Nephron (organoid): ENCODE measurements around the gene EFCAB9.
A peak's percentile ranks its signal among the peaks of the same experiment; 100 is the strongest.

ENCODE experiments used
- H3K27ac Mint-ChIP-seq, 3 experiments: 2 replicates each; pipeline ENCODE4 v1.8.0; 2020; ENCODE audit warnings: mixed read lengths in 3 of 3, mild to moderate bottlenecking in 2 of 3, moderate library complexity in 1 of 3
- H3K27me3 Mint-ChIP-seq: 2 replicates; pipeline ENCODE4 v1.8.0; 2021; ENCODE audit warnings: low read depth, mild to moderate bottlenecking, moderate library complexity, mixed read lengths
- H3K36me3 Mint-ChIP-seq: 2 replicates; pipeline ENCODE4 v1.8.0; 2020; ENCODE audit warnings: low read depth, mixed read lengths
- H3K4me1 Mint-ChIP-seq: 2 replicates; pipeline ENCODE4 v1.8.0; 2020; ENCODE audit warnings: mixed read lengths
- H3K4me3 Mint-ChIP-seq, 3 experiments: 2 replicates each; pipeline ENCODE4 v1.8.0; 2020; ENCODE audit warnings: mild to moderate bottlenecking in 3 of 3, mixed read lengths in 3 of 3, moderate library complexity in 2 of 3
- H3K9me3 Mint-ChIP-seq: 2 replicates; pipeline ENCODE4 v1.8.0; 2020; ENCODE audit warnings: mixed read lengths
- TF ChIP-seq, protein P1 (sequence below), 3 experiments: fragments of 200-600 bp; sonication (generic); IDR thresholded peaks; one replicate each; pipeline ENCODE4 v1.5.0; 2021; ENCODE audit warnings: antibody characterized with exemption in 3 of 3; ENCODE audit not compliant: unreplicated experiment in 3 of 3

EFCAB9 gene

DNA sequence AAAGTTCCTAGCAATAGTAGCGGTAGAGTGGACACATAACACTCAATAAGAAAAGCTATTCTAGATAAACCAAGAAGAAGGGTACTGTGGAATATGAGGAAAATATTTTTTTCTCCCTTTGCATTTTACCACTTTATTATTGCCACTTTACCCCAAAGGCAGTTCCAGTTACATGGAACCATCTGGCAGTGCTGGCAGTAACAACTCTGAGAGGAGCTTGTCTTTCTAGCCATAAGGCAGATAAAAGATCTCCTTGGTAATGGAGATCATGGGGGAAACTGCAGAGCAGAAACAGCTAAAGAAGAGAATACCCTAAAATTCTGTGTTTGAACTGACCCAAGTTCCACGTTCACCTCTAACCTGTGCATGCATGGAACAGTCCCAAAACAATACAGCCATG, 51.1 kb downstream of the EFCAB9 start:
- TF ChIP-seq, protein P1, sequence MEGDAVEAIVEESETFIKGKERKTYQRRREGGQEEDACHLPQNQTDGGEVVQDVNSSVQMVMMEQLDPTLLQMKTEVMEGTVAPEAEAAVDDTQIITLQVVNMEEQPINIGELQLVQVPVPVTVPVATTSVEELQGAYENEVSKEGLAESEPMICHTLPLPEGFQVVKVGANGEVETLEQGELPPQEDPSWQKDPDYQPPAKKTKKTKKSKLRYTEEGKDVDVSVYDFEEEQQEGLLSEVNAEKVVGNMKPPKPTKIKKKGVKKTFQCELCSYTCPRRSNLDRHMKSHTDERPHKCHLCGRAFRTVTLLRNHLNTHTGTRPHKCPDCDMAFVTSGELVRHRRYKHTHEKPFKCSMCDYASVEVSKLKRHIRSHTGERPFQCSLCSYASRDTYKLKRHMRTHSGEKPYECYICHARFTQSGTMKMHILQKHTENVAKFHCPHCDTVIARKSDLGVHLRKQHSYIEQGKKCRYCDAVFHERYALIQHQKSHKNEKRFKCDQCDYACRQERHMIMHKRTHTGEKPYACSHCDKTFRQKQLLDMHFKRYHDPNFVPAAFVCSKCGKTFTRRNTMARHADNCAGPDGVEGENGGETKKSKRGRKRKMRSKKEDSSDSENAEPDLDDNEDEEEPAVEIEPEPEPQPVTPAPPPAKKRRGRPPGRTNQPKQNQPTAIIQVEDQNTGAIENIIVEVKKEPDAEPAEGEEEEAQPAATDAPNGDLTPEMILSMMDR (IDR thresholded peaks at IDR 0.05; ENCODE audit: unreplicated experiment in 3 of 3), result no peak
- Mint-ChIP-seq H3K27me3 (no peaks in the 10 kb centered on the region), H3K4me3 (no peak overlapping the region), H3K27ac (no peak overlapping the region), H3K36me3 (peaks cover 57% of the 10 kb centered on the region), H3K9me3 (peaks cover 6% of the 10 kb centered on the region), H3K4me1 (peaks cover 12% of the 10 kb centered on the region)

DNA sequence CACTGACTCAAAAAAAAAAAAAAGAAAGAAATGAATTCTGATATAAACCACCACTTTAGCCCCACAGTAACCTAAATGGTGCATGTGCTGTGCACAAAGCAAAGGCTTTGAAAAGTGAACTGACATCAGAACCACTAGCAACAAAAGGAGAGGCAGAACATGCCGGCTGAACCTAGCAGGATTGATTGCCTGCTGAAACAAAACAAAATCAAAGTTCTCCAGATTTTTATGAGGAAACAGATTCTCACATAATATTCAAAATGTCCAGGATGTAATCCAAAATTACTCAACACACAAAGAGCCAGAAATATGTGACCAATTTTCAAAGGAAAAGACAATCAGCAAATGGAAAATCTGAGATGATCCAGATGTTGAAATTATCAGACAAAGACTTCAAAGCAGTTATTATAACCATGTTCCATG, 51.7 kb downstream of the EFCAB9 start:
- Mint-ChIP-seq H3K27ac (peak overlapping the region; percentile 21 to 66 (median 23)), H3K36me3 (peaks cover 63% of the 10 kb centered on the region), H3K9me3 (peaks cover 9% of the 10 kb centered on the region), H3K27me3 (no peaks in the 10 kb centered on the region), H3K4me1 (peaks cover 12% of the 10 kb centered on the region), H3K4me3 (no peak overlapping the region)
- TF ChIP-seq, protein P1 (IDR thresholded peaks at IDR 0.05; ENCODE audit: unreplicated experiment in 3 of 3), result no peak

DNA sequence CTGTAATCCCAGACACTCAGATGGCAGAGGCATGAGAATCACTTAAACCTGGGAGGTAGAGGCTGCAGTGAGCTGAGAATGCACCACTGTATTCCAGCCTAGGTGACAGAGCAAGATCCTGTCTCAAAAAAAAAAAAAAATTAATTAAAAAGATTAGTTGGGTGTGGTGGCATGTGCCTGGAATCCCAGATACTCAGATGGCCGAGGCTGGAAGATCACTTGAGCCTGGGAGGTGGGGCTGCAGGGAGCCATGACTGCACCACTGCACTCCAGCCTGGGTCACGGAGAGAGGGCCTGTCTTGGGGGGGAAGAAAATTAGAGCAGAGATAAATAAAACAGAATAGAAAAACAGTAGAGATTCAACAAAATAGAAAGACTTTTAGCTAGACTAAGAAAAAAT, 54.7 kb downstream of the EFCAB9 start:
- H3K4me1 Mint-ChIP-seq, result peaks cover 12% of the 10 kb centered on the region
- peaks cover 25% of the 10 kb centered on the region for H3K9me3 Mint-ChIP-seq
- no peaks in the 10 kb centered on the region for H3K27me3 Mint-ChIP-seq
- no peak overlapping the region for H3K4me3 Mint-ChIP-seq
- no peak overlapping the region for H3K27ac Mint-ChIP-seq
- TF ChIP-seq, protein P1 (IDR thresholded peaks at IDR 0.05; ENCODE audit: unreplicated experiment in 3 of 3), result no peak
- H3K36me3 Mint-ChIP-seq, result peaks cover 70% of the 10 kb centered on the region

DNA sequence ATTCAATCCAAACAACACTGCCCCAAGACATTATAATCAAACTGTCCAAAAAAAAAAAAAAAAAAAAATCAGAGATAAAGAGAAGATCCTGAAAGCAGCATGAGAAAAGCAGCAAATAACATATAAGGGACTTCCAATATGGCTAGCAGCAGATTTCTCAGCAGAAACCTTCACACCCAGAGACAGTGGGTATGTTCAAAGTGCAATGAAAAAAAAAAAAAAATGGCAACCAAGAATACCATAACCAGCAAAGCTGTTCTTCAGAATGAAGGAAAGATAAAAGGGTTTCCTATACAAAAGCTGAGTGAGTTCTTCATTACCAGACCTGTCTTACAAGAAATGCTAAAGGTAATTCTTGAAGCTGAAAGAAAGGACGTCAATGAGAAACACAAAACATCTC, 57.4 kb downstream of the EFCAB9 start:
- peaks cover 33% of the 10 kb centered on the region for H3K9me3 Mint-ChIP-seq
- H3K4me3 Mint-ChIP-seq, result no peak overlapping the region
- TF ChIP-seq, protein P1 (IDR thresholded peaks at IDR 0.05; ENCODE audit: unreplicated experiment in 3 of 3), result no peak
- H3K4me1 Mint-ChIP-seq, result peaks cover 7% of the 10 kb centered on the region
- H3K36me3 Mint-ChIP-seq, result peaks cover 91% of the 10 kb centered on the region
- no peaks in the 10 kb centered on the region for H3K27me3 Mint-ChIP-seq
- no peak overlapping the region for H3K27ac Mint-ChIP-seq

DNA sequence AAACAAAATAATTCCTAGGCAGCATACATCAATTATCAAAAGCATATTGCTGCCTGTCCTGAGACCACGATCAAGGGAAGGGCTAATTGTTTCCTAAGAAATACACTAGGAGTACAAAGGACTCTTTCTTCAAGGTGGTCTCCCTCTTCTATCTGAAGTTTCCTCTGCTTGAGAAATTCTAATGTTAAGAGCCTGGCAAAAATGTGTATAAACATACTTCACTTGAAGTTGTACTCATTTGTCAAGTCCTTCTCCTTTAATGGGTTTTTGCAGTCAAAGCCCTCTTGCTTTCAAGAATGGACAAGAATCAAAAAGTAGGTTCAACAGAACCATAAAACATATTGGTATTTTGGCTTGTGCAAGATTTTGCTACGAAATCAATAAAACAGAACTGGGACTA, 58.5 kb downstream of the EFCAB9 start:
- Mint-ChIP-seq H3K9me3 (peaks cover 40% of the 10 kb centered on the region), H3K27me3 (no peaks in the 10 kb centered on the region), H3K4me3 (no peak overlapping the region), H3K27ac (no peak overlapping the region), H3K4me1 (peaks cover 7% of the 10 kb centered on the region), H3K36me3 (peaks cover 93% of the 10 kb centered on the region)
- TF ChIP-seq, protein P1 (IDR thresholded peaks at IDR 0.05; ENCODE audit: unreplicated experiment in 3 of 3), result no peak
